Fibroblast of skin of right biceps (primary cell): Measurements from ENCODE around the gene C22orf42.
"Not testable (repeated sequence)": the region's sequence is repeated elsewhere in the genome, so short reads cannot be mapped to it uniquely, and the experiment has no call there.

ENCODE experiments used
- DNase-seq: peaks from one replicate; pipeline ENCODE4 v3.0.0-alpha.2; 2013

C22orf42 gene

GRCh38 chr22:32158712-32159533 lies at the start of gene C22orf42:
Gene C22orf42 (minus strand): TSS chr22:32159303. CDS start chr22:32159215, 88 bp downstream.
- DNase-seq, result no peak

- no peak for DNase-seq
These were observed 49.6 kb upstream of the C22orf42 start for GRCh38 chr22:32208681-32209080.

GRCh38 chr22:32207971-32208480 lies 48.9 kb upstream of the C22orf42 start:
- DNase-seq, result no peak

GRCh38 chr22:32206774-32207758 lies 48.0 kb upstream of the C22orf42 start:
- no peak for DNase-seq

- no peak for DNase-seq
These were observed 47.1 kb upstream of the C22orf42 start for GRCh38 chr22:32205974-32206773.

- DNase-seq, result peak; percentile 50
These were observed 46.0 kb upstream of the C22orf42 start, which contains the start of gene RFPL2 for GRCh38 chr22:32204856-32205722. Gene RFPL2 (minus strand): TSS chr22:32205073. CDS start chr22:32202451, 2,622 bp downstream.

GRCh38 chr22:32204040-32204855 lies 45.1 kb upstream of the C22orf42 start:
- no peak for DNase-seq

GRCh38 chr22:32203181-32204039 lies 44.3 kb upstream of the C22orf42 start:
- no peak for DNase-seq

- peak; percentile 23 for DNase-seq
These were observed 43.6 kb upstream of the C22orf42 start for GRCh38 chr22:32202539-32203180.

- DNase-seq, result no peak
These were observed 43.0 kb upstream of the C22orf42 start for GRCh38 chr22:32202161-32202538.

GRCh38 chr22:32200752-32201151 lies 41.6 kb upstream of the C22orf42 start:
- no peak for DNase-seq

GRCh38 chr22:32199961-32200360 lies 40.9 kb upstream of the C22orf42 start:
- DNase-seq, result no peak

GRCh38 chr22:32199341-32199740 lies 40.2 kb upstream of the C22orf42 start:
- DNase-seq, result no peak

- DNase-seq, result not testable (repeated sequence)
These were observed 38.6 kb upstream of the C22orf42 start for GRCh38 chr22:32197553-32198226.

- not testable (repeated sequence) for DNase-seq
These were observed 36.8 kb upstream of the C22orf42 start for GRCh38 chr22:32195900-32196299.

GRCh38 chr22:32193346-32193745 lies 34.2 kb upstream of the C22orf42 start:
- DNase-seq, result not testable (repeated sequence)

- DNase-seq, result not testable (repeated sequence)
These were observed 31.9 kb upstream of the C22orf42 start for GRCh38 chr22:32191021-32191420.

GRCh38 chr22:32185821-32186220 lies 26.7 kb upstream of the C22orf42 start:
- DNase-seq, result no peak
